ENCODE results near the gene KCNC1. TPM values are rescaled to one million over a fixed set of nuclear protein-coding genes. Genes with fewer than 3 reads are reported as not detected.

Gene KCNC1
- total RNA-seq, 1 donor from 2014 or later, result not detected

DNA sequence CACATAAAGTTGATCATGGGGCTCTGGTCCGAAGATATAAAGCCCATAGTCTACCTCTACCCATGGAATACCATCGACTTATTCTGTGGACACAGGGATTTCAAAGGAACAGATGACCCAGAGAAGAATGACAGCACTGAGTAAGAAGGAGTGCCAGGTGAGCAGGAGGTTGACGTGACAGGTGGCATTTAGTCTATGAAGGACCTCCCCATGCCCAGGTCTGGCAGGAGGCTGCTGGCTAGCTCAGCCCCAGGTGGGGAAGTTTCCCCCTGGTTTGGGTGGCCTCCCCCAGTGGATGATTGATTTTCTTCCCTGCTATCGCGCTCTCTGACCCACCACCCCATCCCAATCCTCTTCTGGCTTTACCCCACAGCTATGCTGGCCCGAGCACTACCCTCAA is 39.1 kb downstream of the KCNC1 start:
- DNase-seq (ENCODE audit: low spot score), result no peak

GRCh38 chr11:17774232-17775034 is 39.9 kb downstream of the KCNC1 start:
- no peak for DNase-seq (ENCODE audit: low spot score)

GRCh38 chr11:17775035-17775348 is 40.4 kb downstream of the KCNC1 start:
- DNase-seq (ENCODE audit: low spot score), result no peak

GRCh38 chr11:17775507-17776211 is 41.1 kb downstream of the KCNC1 start:
- DNase-seq (ENCODE audit: low spot score), result no peak

- DNase-seq (ENCODE audit: low spot score), result no peak
These were observed 41.8 kb downstream of the KCNC1 start for GRCh38 chr11:17776212-17776875.

GRCh38 chr11:17777086-17777737 is 42.6 kb downstream of the KCNC1 start:
- no peak for DNase-seq (ENCODE audit: low spot score)

GRCh38 chr11:17777738-17778091 is 43.1 kb downstream of the KCNC1 start:
- no peak for DNase-seq (ENCODE audit: low spot score)

DNA sequence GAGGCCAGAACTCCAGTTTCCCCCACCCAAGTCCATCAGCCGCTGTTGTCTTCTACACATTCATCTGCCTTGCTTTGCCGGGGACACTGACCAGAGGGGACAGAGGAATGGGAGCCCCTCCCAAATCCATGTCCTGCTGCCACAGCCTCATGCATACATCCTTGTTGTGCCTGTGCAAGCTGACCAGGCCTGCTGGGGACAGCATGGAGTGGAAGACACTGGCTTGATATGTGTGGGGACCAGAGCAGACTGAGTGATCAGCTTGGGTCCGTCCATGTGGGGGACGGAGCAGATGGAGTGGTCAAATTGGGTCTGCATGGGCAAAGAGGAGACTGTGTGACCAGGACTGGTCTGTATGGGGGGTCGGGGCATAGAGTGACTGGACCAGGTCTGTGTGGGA is 43.8 kb downstream of the KCNC1 start:
- no peak for DNase-seq (ENCODE audit: low spot score)

- no peak for DNase-seq (ENCODE audit: low spot score)
These were observed 44.6 kb downstream of the KCNC1 start for GRCh38 chr11:17778956-17779860.

GRCh38 chr11:17779861-17780594 is 45.4 kb downstream of the KCNC1 start:
- DNase-seq (ENCODE audit: low spot score), result no peak

DNA sequence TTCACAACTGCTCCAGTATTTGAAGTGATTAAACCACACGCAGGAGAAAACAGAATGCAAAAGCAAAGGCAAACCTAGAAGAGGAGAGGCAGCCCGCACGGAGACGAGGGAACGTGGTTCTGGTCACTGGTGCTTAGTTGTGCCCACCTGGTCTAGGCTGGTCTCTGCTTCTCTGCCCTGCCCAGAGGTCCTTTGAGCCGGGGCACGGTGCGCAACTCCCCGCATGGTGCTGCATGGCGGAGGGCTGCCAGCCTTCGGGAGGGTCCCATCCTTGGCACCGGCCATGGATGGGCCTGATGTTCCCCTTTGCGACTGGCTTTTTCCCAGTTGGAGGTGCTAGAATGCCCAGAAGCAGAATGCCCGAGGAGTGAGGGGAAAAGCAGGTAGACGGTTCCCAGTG is 46.1 kb downstream of the KCNC1 start:
- no peak for DNase-seq (ENCODE audit: low spot score)

- DNase-seq (ENCODE audit: low spot score), result no peak
These were observed 46.6 kb downstream of the KCNC1 start for GRCh38 chr11:17781221-17781620.

DNA sequence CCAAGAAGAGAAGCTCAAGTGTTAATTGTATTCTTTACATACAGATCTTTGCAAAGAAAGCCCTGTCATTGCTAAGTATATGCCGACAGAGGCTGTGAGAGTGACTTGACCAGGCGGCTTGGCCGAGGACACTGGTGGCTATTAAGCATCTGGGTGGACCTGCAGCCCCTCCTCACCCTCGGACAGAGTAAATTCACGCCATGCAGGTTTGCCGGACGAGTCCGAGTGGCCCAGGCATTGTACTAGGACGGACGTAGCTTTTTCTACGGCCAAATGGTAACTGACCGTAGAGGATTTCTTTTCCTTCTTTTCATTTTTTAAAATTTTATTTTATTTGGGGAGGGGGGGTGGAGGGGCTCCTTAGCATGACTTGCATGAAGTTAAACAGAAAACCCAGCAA is 47.0 kb downstream of the KCNC1 start:
- DNase-seq (ENCODE audit: low spot score), result no peak

DNA sequence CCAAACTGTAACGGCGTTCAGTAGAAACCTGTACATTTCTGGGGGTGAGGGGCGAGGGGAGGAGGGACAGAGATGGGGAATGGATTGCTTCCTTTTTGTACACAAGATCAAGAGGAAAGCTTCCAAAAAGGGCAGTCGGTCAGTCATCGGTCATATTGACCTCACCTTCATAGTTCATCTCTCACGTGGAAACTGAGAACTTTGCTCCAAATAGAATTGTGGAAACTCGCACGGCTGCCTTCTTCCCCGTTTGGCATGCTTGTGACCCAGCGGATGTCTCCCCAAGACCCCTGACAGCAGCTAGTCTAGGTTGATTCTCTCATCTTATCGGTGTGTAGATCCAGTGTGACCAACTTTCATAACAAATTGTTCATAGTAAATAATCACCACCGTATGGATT is 47.6 kb downstream of the KCNC1 start:
- DNase-seq (ENCODE audit: low spot score), result no peak

- DNase-seq (ENCODE audit: low spot score), result no peak
These were observed 48.2 kb downstream of the KCNC1 start for GRCh38 chr11:17782603-17783337.

DNA sequence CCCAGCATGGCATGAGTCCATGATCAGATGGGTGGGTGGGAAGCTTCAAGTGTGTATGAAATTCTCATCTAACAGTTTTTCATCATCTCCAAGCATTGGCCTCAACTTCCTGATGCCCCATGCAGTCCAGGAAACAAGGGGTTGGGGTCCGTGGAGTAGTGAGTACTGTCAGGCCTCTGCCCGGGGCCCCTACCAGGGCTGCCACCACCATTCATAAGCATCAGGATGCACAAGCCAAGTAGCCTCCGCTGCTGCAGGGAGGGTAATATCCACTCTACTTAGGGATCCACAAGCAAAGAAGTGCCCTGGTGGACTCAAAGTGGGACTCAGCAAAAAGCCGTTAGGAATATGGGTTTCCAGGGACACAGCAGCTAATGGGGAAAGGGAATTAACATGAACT is 49.3 kb downstream of the KCNC1 start:
- no peak for DNase-seq (ENCODE audit: low spot score)

GRCh38 chr11:17786824-17787525 is 52.4 kb downstream of the KCNC1 start:
- no peak for DNase-seq (ENCODE audit: low spot score)

DNA sequence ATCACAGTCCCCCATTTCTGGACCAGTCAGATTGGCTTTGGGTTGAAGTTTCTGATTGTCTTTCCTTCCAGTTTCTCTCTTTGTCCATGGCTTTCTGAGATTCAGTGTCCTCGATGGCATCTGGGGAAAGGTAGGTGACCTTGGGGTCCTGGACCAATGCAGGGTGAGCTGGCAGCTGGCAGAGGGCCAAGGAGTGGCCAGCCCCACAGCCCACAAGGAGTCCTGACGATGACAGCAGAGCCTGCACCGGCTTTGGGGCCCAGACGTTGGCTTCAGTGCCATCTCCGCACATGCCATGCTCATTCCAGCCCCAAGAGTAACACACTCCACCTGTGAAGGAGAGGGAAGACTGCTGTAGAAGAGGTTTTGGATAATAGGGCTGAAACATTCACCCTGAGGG is 53.5 kb downstream of the KCNC1 start:
- no peak for DNase-seq (ENCODE audit: low spot score)

DNA sequence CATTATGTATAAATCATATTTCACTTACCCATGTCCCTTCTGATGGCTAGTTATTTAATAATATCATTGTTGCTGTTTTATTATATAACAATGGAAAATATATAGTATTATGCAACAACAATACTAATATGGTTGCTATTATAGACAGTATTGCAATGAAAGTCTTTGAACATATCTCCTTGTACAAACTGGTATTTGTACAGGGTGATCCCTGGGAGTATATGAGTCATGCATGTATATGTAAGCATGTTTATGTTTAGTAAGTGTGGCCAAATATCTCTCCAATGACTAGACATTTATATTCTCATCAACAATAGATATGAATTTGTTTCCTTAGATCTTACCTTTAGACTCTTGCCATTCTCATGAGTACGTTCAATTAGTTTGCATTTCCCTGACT is 55.9 kb downstream of the KCNC1 start:
- DNase-seq (ENCODE audit: low spot score), result no peak
